Vagina (tissue), 2 donors: ENCODE measurements around the gene MAP3K9. TPM values are rescaled to one million over a fixed set of nuclear protein-coding genes. Genes with fewer than 3 reads are reported as not detected.

Experiments used
- DNase-seq, 2 donors: peaks; one replicate each; pipeline ENCODE4 v3.0.0-alpha.2; 2017; ENCODE audit errors: extremely low spot score in 2 of 2
- H3K27ac ChIP-seq: fragments of 200-600 bp; sonication (generic); one replicate; pipeline ENCODE4 v1.5.1; 2019
- H3K27me3 ChIP-seq: fragments of 200-600 bp; sonication (generic); one replicate; pipeline ENCODE4 v1.5.1; 2019
- H3K36me3 ChIP-seq, 2 donors: fragments of 200-600 bp; sonication (generic); one replicate each; pipeline ENCODE4 v1.5.1; 2017 to 2019
- H3K4me1 ChIP-seq: fragments of 200-600 bp; sonication (generic); one replicate; pipeline ENCODE4 v1.5.1; 2019
- H3K4me3 ChIP-seq, 2 donors: fragments of 200-600 bp; sonication (generic); 1 replicate in 1 of 2; 2 replicates in 1 of 2; pipeline ENCODE4 v1.5.1; 2016 to 2019
- H3K9me3 ChIP-seq: fragments of 200-600 bp; sonication (generic); one replicate; pipeline ENCODE4 v1.5.1; 2019
- POLR2A ChIP-seq, 2 donors: fragments of 450-650 bp; IDR thresholded peaks; one replicate each; pipeline ENCODE4 v1.6.1; 2017; ENCODE audit warnings: antibody characterized with exemption in 2 of 2, mild to moderate bottlenecking in 2 of 2, moderate library complexity in 2 of 2
- POLR2AphosphoS5 ChIP-seq, 2 donors: sonication (generic); formaldehyde crosslinking; IDR thresholded peaks; one replicate each; pipeline ENCODE4 v1.9.0; 2017; ENCODE audit warnings: antibody characterized with exemption in 2 of 2, mild to moderate bottlenecking in 2 of 2, low read depth in 1 of 2; ENCODE audit not compliant: insufficient read depth in 1 of 2
- intact Hi-C: fragments of 100-400 bp; cut with DNase I; formaldehyde crosslinking; loops from one replicate; pipeline ENCODE4 v1.15.1; 2023
- total RNA-seq: library from RNA; depleted of rRNA; stranded (reverse); fragments of >200 nt; gene quantifications from one replicate; pipeline ENCODE4 v1.2.3, GENCODE V29; 2016
- TF ChIP-seq, protein P1 (sequence below), 3 experiments: fragments of 450-650 bp in 2 of 3; fragments of 200-600 bp in 1 of 3; sonication (generic) in 1 of 3; IDR thresholded peaks; one replicate each; pipeline ENCODE4 v1.5.1; 2017 to 2019; ENCODE audit warnings: antibody characterized with exemption in 3 of 3, mild to moderate bottlenecking in 2 of 3, moderate library complexity in 2 of 3

The MAP3K9 gene
- total RNA-seq, 1 donor from 2014 or later, result 11.5 TPM

DNA sequence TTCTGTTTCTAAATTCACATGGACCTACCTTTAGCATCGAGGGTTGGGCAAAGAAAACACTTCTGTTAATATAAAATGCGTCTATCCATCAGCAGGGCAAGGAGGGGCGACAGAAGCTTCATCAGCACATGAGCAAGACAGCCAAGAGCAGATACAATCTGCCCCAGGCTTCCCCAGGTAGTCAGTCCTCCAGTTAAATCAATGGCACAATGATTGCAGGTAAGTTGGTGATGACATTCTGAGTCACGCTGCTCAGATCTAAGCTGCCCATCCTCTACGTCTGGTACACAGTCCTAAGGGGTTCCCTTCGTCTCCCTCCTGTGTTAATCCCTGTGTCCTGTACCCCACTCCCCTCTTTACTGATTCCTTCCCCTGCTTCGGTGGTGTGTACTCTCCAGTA, 38.8 kb downstream of the MAP3K9 start:
- TF ChIP-seq POLR2AphosphoS5 (IDR thresholded peaks at IDR 0.05; ENCODE audit: insufficient read depth in 1 of 2, low read depth in 1 of 2) (no peak), POLR2A (IDR thresholded peaks at IDR 0.05) (no peak)
- TF ChIP-seq, protein P1, sequence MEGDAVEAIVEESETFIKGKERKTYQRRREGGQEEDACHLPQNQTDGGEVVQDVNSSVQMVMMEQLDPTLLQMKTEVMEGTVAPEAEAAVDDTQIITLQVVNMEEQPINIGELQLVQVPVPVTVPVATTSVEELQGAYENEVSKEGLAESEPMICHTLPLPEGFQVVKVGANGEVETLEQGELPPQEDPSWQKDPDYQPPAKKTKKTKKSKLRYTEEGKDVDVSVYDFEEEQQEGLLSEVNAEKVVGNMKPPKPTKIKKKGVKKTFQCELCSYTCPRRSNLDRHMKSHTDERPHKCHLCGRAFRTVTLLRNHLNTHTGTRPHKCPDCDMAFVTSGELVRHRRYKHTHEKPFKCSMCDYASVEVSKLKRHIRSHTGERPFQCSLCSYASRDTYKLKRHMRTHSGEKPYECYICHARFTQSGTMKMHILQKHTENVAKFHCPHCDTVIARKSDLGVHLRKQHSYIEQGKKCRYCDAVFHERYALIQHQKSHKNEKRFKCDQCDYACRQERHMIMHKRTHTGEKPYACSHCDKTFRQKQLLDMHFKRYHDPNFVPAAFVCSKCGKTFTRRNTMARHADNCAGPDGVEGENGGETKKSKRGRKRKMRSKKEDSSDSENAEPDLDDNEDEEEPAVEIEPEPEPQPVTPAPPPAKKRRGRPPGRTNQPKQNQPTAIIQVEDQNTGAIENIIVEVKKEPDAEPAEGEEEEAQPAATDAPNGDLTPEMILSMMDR (IDR thresholded peaks at IDR 0.05), result no peak

DNA sequence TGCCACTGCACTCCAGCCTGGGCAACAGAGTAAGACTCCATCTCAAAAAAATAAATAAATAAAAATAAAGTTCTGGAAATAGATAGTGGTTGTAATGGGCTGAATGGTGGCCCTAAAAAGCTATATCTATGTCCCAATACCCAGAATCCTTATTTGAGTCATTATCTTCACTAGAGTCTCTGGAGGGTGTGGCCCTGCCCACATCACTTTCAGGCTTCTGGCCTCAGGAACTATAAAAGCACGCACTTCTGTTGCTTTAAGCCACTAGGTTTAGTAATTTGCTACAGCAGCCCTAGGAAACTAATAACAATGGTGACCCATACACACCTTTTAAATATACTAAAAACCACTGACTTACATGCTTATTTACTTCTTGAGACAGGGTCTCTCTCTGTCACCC, 49.9 kb downstream of the MAP3K9 start:
- Histone ChIP-seq H3K4me1 (no peaks in the 10 kb centered on the region), H3K4me3 (no peak overlapping the region), H3K36me3 (no peaks in the 10 kb centered on the region), H3K27me3 (no peaks in the 10 kb centered on the region), H3K9me3 (no peaks in the 10 kb centered on the region), H3K27ac (no peak overlapping the region)
- no peak for TF ChIP-seq POLR2AphosphoS5 (IDR thresholded peaks at IDR 0.05; ENCODE audit: insufficient read depth in 1 of 2, low read depth in 1 of 2)
- TF ChIP-seq, protein P1 (IDR thresholded peaks at IDR 0.05), result no peak
- no peak for TF ChIP-seq POLR2A (IDR thresholded peaks at IDR 0.05)
- intact Hi-C loops, result no loop called here
- no peak for DNase-seq

More for the DNA sequence above, 38.8 kb downstream of the MAP3K9 start:
- Histone ChIP-seq H3K36me3 (no peaks in the 10 kb centered on the region), H3K27ac (no peak overlapping the region), H3K4me3 (no peak overlapping the region), H3K4me1 (no peaks in the 10 kb centered on the region), H3K9me3 (no peaks in the 10 kb centered on the region), H3K27me3 (no peaks in the 10 kb centered on the region)
- no peak for DNase-seq
- intact Hi-C loops, result no loop called here

DNA sequence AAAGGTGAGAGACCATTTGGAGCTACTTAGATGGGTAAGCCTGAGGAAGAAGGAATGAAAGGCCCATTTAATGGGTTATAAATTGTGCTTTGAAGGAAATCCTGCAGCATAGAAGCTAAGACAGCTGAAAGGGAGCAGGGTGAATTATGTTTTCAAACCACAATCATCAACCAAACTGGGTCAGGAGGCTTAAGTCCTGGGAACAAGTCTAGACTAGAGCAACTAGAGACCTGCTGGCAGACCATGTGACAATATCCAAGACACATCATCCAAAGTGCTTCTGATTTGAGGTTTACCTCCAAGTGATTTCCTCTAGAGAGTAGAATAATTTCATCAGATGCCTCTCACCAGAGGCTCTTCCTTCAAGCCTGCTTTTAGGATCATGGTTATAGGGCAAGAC, 53.7 kb downstream of the MAP3K9 start:
- intact Hi-C loops, result no loop called here
- TF ChIP-seq, protein P1 (IDR thresholded peaks at IDR 0.05), result no peak
- TF ChIP-seq POLR2AphosphoS5 (IDR thresholded peaks at IDR 0.05; ENCODE audit: insufficient read depth in 1 of 2, low read depth in 1 of 2), result peak in 1 of 2 donors; percentile 24
- Histone ChIP-seq H3K36me3 (no peaks in the 10 kb centered on the region), H3K4me1 (no peaks in the 10 kb centered on the region), H3K27me3 (no peaks in the 10 kb centered on the region), H3K4me3 (no peak overlapping the region), H3K9me3 (no peaks in the 10 kb centered on the region), H3K27ac (no peak overlapping the region)
- DNase-seq, result no peak

DNA sequence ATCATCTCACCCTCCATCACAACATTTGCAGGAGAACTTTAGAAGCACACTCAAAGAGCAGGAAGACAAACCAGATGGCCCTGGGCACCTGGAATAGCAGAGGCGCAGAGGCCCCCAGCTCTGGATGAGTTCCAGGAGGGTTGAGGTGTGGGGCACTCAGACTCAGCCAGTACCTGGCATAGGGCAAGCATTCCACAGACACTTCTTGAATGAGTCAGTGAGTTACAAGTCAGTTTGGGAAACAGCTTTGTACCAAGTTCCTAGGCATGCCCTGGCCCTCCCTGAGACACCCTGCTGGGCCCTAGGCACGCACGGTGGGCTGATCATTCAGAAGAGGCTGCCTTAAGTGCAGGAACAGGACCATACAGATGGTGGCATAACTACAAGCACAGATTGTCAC, 54.3 kb downstream of the MAP3K9 start:
- Histone ChIP-seq H3K27ac (no peak overlapping the region), H3K4me1 (no peaks in the 10 kb centered on the region), H3K36me3 (no peaks in the 10 kb centered on the region), H3K9me3 (no peaks in the 10 kb centered on the region), H3K4me3 (no peak overlapping the region), H3K27me3 (no peaks in the 10 kb centered on the region)
- intact Hi-C loops, result no loop called here
- no peak for DNase-seq
- TF ChIP-seq, protein P1 (IDR thresholded peaks at IDR 0.05), result no peak
- no peak for TF ChIP-seq POLR2A (IDR thresholded peaks at IDR 0.05)
- no peak for TF ChIP-seq POLR2AphosphoS5 (IDR thresholded peaks at IDR 0.05; ENCODE audit: insufficient read depth in 1 of 2, low read depth in 1 of 2)

DNA sequence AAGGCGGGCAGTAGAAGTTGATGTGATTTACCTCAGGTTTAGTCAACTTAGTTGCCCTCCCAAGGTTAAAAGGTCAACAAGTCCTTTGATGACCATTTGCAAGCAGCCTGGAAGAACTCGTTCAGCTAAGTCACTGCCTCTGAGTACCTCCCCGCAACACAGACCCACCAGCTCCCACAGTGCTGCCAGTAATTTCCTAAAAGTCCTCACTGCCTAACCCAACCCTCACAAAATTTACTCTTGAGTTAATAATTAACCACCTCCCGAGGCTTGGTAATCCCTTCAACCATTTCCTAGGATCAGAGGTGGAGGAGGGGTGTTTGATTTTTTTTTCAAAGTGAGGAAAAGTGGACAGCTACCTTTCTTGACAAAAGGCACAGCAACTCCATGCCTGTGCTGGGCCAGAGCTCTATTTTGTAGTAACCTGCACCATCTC, 55.8 kb downstream of the MAP3K9 start:
- no peak for TF ChIP-seq POLR2A (IDR thresholded peaks at IDR 0.05)
- TF ChIP-seq, protein P1 (IDR thresholded peaks at IDR 0.05), result no peak
- TF ChIP-seq POLR2AphosphoS5 (IDR thresholded peaks at IDR 0.05; ENCODE audit: insufficient read depth in 1 of 2, low read depth in 1 of 2), result no peak
- H3K27ac ChIP-seq, result no peak overlapping the region
- intact Hi-C loops, result no loop called here
- no peaks in the 10 kb centered on the region for H3K9me3 ChIP-seq
- DNase-seq, result no peak
- H3K27me3 ChIP-seq, result no peaks in the 10 kb centered on the region
- no peaks in the 10 kb centered on the region for H3K36me3 ChIP-seq
- H3K4me1 ChIP-seq, result no peaks in the 10 kb centered on the region
- H3K4me3 ChIP-seq, result no peak overlapping the region
